NCI-H82 treated with DMSO at 0.1 percent for 48 hours (cell line): ENCODE data around the gene ZNF217.
"Not testable (repeated sequence)": the region's sequence is repeated elsewhere in the genome, so short reads cannot be mapped to it uniquely, and the experiment has no call there.

ENCODE experiments used
- DNase-seq: peaks from one replicate; lab custom pipeline; 2025; ENCODE audit not compliant: unreplicated experiment; lab: John Stamatoyannopoulos, UW

ZNF217 gene

DNA sequence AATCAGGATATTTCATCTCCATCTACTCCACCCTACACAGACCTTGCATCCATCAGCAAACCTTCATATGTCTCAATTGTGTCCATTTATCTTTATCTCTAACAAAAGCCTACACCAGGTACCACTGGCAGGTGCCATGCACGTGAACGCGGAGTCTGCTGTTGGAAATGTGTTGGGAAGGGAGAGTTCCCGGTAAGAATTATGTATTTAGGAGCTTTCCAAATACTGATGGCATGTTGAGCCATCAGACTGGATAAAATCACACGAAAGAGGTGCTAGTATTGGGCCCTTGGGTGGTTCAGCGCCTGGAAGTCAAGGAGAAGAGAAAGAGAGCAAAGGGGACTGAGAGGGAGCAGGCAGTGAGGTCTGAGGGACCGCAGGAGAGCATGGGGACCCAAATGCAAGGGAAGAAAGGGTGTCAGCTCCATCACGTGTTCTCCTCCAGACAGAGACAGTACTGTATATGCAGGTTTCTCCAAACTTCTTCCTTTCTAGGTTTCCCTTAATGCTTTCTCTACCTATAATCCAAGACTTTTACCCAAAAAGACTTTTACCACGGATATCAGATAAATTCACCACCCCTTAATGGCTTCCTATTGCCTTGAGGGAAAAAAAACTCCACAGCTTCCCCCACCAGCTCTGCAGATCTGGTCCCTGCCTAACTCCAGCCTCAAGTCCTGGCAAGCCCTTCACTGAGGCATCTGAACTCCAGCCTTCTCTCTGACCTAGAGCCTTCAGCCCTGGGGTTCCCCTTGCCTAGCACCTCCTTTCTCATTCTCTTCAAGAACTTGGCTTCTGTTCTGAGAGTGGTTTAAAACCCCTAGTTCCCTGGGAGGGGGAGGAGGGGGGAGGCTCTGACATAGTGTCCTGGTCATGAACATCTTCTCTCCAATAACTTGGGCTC is 4.8 kb upstream of the ZNF217 start:
- DNase-seq, result no peak

GRCh38 chr20:53597521-53598120 is 4.0 kb upstream of the ZNF217 start:
- DNase-seq, result peak; percentile 93

DNA sequence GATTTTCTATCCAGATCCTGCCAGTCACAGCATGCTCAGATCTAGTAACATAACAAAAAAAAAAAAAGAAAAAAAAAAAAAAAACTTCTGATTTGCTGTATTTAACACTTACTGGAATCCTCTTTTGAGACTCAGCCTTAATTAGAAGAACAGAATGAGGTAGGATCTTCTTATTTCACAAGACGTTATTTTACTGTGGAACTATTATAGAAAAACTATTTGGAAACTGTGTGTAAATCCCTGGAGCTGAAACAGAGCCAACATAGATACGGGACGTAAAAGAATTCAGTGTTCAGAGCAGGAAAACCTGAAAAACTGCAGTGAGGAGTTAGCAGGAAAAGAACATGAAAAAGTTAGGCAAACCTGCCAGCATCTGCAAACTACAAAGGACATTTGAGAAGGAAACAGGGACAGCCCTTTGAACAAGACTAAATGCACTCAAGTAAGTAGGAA is 3.4 kb upstream of the ZNF217 start:
- DNase-seq, result no peak

DNA sequence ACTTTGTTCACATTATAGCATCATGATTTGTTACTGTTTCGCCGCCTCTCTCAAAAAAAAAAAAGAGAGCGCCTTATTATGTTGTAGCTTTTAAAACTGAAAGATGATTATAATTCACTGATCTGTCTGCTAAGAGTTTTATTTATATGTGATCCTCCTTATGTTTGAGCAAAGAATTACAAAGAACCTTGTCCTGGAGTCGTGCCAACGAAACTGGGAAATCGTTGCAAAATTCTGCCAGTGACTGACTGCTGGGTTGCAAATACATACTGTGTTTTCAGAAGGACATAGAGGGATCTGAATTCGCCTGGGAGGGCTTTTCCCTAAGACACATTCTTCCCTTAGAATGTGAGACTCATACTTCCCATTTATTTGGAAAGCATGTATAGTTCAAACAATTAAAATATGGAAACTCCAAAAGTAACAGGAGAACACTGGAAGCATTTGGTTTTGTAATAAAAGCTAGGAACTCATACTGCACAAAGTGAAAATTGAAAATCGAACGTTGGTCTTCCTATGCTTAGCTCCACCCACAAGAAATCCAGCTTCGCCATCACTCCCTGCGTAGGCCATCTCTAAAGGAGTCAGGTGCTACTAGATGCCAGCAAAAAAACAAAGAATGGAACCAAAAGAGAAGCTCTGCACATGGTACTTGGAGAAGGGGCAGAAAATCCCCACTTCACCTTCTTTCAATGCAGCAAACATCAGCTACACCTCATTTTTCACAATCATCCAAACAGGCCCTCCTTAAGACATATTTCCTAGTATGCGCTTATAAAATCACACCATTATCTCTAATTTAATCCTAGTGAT is 2.8 kb upstream of the ZNF217 start:
- peak; percentile 54 for DNase-seq

GRCh38 chr20:53595742-53596141 is 2.1 kb upstream of the ZNF217 start:
- not testable (repeated sequence) for DNase-seq

GRCh38 chr20:53595018-53595378 is 1.4 kb upstream of the ZNF217 start:
- no peak for DNase-seq

GRCh38 chr20:53594068-53595017 is 704 bp upstream of the ZNF217 start:
- DNase-seq, result peak; percentile 78

DNA sequence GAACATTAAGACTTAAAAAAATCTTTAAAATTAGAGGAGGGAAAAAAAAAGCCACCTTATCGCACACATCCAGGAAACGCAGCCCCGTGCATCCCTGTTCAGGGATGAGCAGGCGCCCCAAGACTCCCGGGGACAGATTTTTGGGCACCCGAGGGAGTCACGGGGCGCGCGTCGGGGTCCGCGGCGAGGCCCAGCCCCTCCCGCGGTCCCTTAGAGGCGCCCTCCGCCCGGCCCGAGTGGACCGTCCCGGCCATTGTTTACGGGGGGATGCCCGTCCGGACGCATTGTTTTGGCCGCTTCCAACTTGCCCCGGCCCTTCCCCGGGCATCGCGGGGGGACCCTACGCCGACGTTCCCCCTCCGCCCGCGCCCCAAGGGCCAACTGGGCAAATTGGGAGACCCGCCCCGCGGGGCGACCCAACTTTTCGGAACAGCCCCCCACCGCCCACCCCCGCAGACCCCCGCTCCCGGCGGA is 610 bp downstream of the ZNF217 start:
- DNase-seq, result no peak

DNA sequence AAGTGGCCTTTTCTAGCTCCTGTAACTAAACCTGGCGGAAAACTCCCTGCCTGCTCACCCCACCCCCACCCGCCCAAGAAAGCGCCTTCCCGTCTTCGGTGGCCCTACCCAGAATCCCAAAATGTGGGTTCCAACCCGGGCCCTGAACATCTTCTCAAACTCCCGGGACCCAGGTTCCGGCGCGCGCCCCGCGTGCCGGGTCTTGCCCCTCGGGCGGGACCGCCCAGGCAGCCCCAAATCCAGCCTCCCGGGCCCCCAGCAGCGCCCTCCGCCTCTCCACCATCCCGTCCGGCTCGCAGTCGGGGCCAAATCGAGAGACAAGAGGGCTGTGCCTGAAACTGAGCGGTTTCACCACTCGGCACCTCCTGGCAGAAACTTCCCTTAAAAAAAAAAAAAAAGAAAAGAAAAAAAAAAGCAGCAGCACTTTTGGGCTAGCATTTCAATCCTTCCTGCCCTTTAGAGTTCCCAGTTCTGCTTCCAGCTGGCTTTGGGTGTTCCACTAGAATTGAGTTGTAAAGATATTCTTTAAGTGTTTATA is 1.1 kb downstream of the ZNF217 start:
- not testable (repeated sequence) for DNase-seq

- peak; percentile 69 for DNase-seq
Observed at GRCh38 chr20:53591941-53592441, 1.6 kb downstream of the ZNF217 start.

GRCh38 chr20:53591206-53591741 is 2.4 kb downstream of the ZNF217 start:
- not testable (repeated sequence) for DNase-seq

DNA sequence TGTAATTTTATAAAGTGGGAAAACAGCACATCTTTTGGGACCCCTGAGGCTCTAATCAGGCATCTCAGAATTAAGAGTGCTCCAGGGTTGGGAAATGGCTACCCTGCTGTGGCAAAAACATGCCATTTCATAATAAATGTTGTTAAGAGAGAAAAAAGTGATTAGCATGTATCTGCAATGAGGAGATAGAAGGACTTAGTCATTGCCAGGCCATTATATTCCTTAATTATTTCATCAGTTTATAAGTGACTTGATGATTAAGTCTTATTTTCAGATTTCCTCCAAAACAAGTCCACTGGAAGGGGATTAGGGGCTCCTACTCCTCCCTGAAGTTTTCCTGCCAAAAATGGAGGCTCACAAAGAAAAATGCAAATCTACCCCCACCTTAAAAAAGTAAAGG is 3.0 kb downstream of the ZNF217 start:
- DNase-seq, result not testable (repeated sequence)

- not testable (repeated sequence) for DNase-seq
Observed at GRCh38 chr20:53590122-53590521, 3.5 kb downstream of the ZNF217 start.

- DNase-seq, result peak; percentile 40
Observed at GRCh38 chr20:53589321-53590065, 4.1 kb downstream of the ZNF217 start.

DNA sequence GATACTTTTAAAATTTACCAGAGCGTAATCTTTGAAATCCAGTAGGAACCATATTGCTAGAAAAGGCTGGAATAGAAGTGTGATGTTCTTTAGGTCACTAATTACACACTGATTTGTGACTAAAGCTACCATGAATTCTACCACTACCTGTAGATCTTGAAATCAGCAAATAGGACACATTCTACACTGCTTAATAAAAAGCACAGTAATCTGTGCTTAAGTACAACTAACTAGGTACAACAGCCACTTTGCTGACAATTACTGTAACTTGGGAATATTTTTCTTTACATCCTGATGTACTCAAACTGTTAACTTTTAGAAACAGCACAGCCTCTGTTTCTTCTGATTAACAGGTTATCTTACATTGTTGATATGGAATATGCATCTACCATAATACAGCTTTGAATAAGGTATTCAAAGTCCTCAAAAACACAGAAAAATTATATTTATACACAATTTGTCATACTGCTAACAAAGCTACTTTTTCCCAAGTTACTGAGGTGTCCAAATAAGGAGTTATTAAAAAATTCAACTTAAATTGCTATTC is 6.4 kb downstream of the ZNF217 start:
- not testable (repeated sequence) for DNase-seq

DNA sequence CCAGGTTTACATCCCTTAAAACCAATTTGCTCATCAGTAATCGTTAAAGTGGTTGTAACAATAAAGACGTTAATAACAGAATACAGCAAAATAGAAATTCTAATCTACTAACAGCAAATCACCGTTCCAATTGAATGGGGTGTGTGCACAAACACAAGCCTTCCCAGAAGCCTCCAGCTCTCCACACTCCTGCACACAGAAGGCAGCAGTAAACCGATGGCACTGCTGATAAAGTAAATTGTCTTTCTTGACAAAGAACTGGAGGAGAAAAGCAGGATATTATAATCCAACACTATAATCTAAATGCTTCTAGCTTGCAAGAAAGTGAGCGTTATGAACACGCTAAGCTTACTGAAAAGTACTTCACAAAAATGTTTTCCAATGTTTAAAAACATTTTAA is 7.0 kb downstream of the ZNF217 start:
- DNase-seq, result no peak

DNA sequence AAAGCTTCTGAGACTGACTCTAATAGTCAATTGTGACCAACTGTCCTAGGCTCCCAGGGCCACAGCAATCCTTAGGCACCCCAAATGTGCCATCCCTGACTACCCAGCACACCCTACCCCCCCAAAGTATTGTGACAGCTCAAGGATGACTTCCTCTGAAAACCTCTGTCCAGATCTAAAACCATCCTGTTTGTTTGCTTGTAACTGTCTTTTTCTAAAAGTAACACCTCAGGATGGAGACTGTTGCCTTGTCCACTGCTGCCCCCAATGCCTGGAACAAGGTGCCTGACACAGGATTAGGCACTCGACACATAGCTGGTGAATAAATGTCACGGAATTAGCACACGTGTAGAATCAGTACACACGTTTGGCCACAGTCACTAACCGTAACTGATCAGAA is 7.7 kb downstream of the ZNF217 start:
- DNase-seq, result not testable (repeated sequence)

DNA sequence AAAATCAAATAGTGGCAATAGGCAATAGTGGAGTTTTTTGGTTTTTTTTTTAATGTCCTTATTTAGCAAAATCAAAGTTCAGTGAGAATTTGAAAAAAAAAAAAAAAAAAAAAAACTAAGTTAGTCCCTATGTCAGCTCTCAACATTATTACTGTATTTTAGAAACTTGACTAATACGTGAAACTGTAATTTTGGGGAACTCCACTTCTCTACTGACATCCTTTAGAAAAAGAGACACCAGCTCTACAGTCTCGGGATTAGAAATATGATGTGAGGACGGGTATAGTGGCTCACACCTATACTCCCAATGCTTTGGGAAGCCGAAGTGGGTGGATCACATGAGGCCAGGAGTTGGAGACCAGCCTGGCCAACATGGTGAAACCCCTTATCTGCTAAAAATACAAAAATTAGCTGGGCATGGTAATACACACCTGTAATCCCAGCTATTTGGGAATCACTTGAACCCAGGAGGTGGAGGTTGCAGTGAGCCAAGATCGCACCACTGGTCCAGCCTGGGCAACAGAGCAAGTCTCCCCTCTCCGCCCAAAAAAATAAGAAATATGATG is 8.6 kb downstream of the ZNF217 start:
- DNase-seq, result not testable (repeated sequence)
